ENCODE measurements around the gene CFAP73. TPM values are rescaled to one million over a fixed set of nuclear protein-coding genes. Genes with fewer than 3 reads are reported as not detected.

CFAP73 gene
- total RNA-seq, 1 donor from 2014 or later, result not detected

GRCh38 chr12:113151655-113152054 is 2.1 kb downstream of the CFAP73 start:
- Histone ChIP-seq H3K27me3 (peaks cover 65% of the 10 kb centered on the region), H3K79me2 (ENCODE audit: low read depth) (no peaks in the 10 kb centered on the region), H3K36me3 (no peaks in the 10 kb centered on the region), H3K27ac (no peak overlapping the region), H3K9me3 (ENCODE audit: low read depth) (no peaks in the 10 kb centered on the region), H4K20me1 (ENCODE audit: low read depth) (peaks cover 25% of the 10 kb centered on the region), H3K9ac (no peak overlapping the region), H3F3A (ENCODE audit: low read depth) (peaks cover 46% of the 10 kb centered on the region), H3K4me1 (peaks cover 9% of the 10 kb centered on the region), H3K4me3 (no peak overlapping the region), H2AFZ (replicated peaks) (no peak overlapping the region), H3K4me2 (no peak overlapping the region)
- Mint-ChIP-seq H3K27me3 (ENCODE audit: insufficient read depth, low read depth) (peaks cover 26% of the 10 kb centered on the region), H3K9me3 (peaks cover 6% of the 10 kb centered on the region), H3K36me3 (no peaks in the 10 kb centered on the region), H3K27ac (no peak overlapping the region), H3K4me1 (peaks cover 30% of the 10 kb centered on the region), H3K4me3 (peak overlapping the region; percentile 64)
- no peak for TF ChIP-seq EZH2phosphoT487 (IDR thresholded peaks at IDR 0.05)
- no peak for TF ChIP-seq EZH2 (IDR thresholded peaks at IDR 0.05)
- TF ChIP-seq, protein P1, sequence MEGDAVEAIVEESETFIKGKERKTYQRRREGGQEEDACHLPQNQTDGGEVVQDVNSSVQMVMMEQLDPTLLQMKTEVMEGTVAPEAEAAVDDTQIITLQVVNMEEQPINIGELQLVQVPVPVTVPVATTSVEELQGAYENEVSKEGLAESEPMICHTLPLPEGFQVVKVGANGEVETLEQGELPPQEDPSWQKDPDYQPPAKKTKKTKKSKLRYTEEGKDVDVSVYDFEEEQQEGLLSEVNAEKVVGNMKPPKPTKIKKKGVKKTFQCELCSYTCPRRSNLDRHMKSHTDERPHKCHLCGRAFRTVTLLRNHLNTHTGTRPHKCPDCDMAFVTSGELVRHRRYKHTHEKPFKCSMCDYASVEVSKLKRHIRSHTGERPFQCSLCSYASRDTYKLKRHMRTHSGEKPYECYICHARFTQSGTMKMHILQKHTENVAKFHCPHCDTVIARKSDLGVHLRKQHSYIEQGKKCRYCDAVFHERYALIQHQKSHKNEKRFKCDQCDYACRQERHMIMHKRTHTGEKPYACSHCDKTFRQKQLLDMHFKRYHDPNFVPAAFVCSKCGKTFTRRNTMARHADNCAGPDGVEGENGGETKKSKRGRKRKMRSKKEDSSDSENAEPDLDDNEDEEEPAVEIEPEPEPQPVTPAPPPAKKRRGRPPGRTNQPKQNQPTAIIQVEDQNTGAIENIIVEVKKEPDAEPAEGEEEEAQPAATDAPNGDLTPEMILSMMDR (IDR thresholded peaks at IDR 0.05), result no peak
- no peak for DNase-seq (ENCODE audit: low spot score)

DNA sequence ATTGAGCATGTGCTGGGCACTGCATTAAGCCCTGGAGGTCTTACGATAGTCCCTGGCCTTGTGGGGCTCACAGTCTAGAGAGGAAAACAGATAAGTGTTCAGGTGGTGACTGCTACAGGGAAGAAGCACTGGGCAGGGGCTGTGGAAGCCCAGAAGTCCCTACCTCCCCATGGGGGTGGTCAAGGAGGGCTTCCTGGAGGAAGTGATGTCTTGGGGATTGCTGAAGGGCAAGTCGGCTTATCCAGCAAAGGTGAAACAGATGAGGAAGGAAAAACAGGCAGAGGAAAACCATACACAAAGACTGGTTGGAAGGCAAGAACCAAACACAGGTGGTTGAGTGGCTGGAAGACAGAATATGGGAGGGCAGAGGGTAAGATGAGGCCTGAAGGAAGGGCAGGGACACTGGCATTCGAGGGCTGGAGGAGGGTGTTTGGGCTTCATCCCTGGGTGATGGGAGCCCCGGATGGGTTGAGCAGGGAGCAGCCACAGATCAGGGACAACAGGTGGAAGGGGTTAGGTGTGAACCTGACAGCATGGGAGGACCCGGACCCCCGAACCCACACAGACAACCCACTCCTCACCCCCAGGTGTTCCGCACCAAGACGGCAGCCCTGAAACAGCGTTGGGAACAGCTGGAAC is 2.8 kb downstream of the CFAP73 start:
- DNase-seq (ENCODE audit: low spot score), result no peak
- Histone ChIP-seq H3K36me3 (no peaks in the 10 kb centered on the region), H3K27me3 (peaks cover 65% of the 10 kb centered on the region), H3F3A (ENCODE audit: low read depth) (peaks cover 53% of the 10 kb centered on the region), H3K79me2 (ENCODE audit: low read depth) (no peaks in the 10 kb centered on the region), H3K4me2 (peak overlapping the region; percentile 86), H3K4me1 (peaks cover 9% of the 10 kb centered on the region), H2AFZ (replicated peaks) (no peak overlapping the region), H3K9me3 (ENCODE audit: low read depth) (no peaks in the 10 kb centered on the region), H3K27ac (no peak overlapping the region), H4K20me1 (ENCODE audit: low read depth) (peaks cover 25% of the 10 kb centered on the region), H3K9ac (no peak overlapping the region), H3K4me3 (peak overlapping the region; percentile 50)
- Mint-ChIP-seq H3K27ac (no peak overlapping the region), H3K36me3 (peaks cover 5% of the 10 kb centered on the region), H3K4me1 (peaks cover 34% of the 10 kb centered on the region), H3K9me3 (peaks cover 3% of the 10 kb centered on the region), H3K4me3 (peak overlapping the region; percentile 64), H3K27me3 (ENCODE audit: insufficient read depth, low read depth) (peaks cover 28% of the 10 kb centered on the region)
- TF ChIP-seq EZH2phosphoT487 (IDR thresholded peaks at IDR 0.05), result no peak

DNA sequence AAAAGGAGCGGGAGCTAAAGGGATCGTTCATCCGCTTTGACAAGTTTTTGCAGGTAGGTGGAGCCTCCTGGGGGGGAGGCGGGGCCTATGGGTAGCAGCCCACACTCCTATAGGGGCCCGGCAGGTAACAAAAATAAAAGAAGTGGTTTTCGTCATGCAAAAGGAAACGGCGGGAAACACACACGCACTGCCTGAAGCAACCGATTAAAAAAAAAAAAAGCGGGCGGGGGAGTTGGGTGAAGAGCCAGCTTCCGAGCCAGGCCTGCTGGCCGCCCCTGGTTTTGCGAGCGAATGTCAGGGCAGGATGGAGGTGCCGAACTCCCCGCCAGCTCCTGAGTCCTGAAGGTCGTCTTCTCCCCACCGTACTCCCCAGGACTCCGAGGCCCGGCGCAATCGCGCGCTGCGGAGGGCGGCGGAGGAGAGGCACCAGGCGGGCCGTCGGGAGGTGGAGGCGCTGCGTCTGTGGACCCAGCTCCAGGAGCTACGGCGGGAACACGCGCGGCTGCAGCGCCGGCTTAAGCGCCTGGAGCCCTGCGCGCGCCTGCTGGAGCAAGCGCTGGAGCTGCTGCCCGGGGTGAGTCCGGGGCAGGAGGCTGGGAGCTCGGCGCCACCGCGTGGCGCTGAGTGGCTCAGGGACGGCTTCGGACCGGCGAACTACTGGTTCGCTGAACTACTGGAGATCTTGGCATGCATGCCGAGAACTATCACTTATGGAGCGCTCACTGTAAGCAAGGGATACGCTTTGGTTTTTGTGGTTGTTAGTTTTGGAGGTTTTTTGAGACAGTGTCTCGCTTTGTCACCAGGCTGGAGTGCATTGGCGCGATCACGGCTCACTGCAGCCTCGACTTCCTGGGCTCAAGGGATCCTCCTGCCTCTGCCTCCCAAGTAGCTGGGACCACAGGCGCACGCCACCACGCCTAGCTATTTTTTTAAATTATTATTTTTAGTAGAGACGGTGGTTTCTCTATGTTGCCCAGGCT is 3.6 kb downstream of the CFAP73 start:
- Histone ChIP-seq H2AFZ (replicated peaks) (peak overlapping the region; percentile 80), H3K27me3 (peaks cover 65% of the 10 kb centered on the region)

More for the DNA sequence above, 3.6 kb downstream of the CFAP73 start:
- no peaks in the 10 kb centered on the region for H3K79me2 ChIP-seq (ENCODE audit: low read depth)
- peaks cover 5% of the 10 kb centered on the region for H3K36me3 Mint-ChIP-seq
- peak overlapping the region; percentile 86 for H3K4me2 ChIP-seq
- peak overlapping the region; percentile 50 for H3K4me3 ChIP-seq
- TF ChIP-seq EZH2 (IDR thresholded peaks at IDR 0.05), result peak; percentile 60
- TF ChIP-seq, protein P1 (IDR thresholded peaks at IDR 0.05), result peak; percentile 47
- TF ChIP-seq EZH2phosphoT487 (IDR thresholded peaks at IDR 0.05), result peak; percentile 29
- peaks cover 53% of the 10 kb centered on the region for H3F3A ChIP-seq (ENCODE audit: low read depth)
- no peaks in the 10 kb centered on the region for H3K36me3 ChIP-seq
- no peak overlapping the region for H3K9ac ChIP-seq
- DNase-seq (ENCODE audit: low spot score), result peak; percentile 87
- no peaks in the 10 kb centered on the region for H3K9me3 ChIP-seq (ENCODE audit: low read depth)
- peaks cover 25% of the 10 kb centered on the region for H4K20me1 ChIP-seq (ENCODE audit: low read depth)
- H3K27ac ChIP-seq, result no peak overlapping the region
- H3K4me1 Mint-ChIP-seq, result peaks cover 34% of the 10 kb centered on the region
- H3K9me3 Mint-ChIP-seq, result no peaks in the 10 kb centered on the region
- peaks cover 9% of the 10 kb centered on the region for H3K4me1 ChIP-seq
- peaks cover 28% of the 10 kb centered on the region for H3K27me3 Mint-ChIP-seq (ENCODE audit: insufficient read depth, low read depth)
- H3K4me3 Mint-ChIP-seq, result peak overlapping the region; percentile 64
- H3K27ac Mint-ChIP-seq, result no peak overlapping the region
